GM12878 (cell line): ENCODE results near the gene SLC5A11.

Experiments used
- CHD1 ChIP-seq: IDR thresholded peaks from 2 replicates; pipeline ENCODE4 v1.6.1; 2012; ENCODE audit warnings: low read depth, low read length, improper control_type of control experiment
- EZH2 ChIP-seq: IDR thresholded peaks from 2 replicates; pipeline ENCODE4 v1.6.1; 2012; ENCODE audit warnings: low read depth, mild to moderate bottlenecking, control low read depth, inconsistent platforms, low read length, borderline replicate concordance; ENCODE audit not compliant: control insufficient read depth
- HDAC2 ChIP-seq: fragments of 200-600 bp; sonication (generic); IDR thresholded peaks from 2 replicates; pipeline ENCODE4 v1.6.1; 2017
- MXI1 ChIP-seq: fragments of 150-350 bp; IDR thresholded peaks from 2 replicates; pipeline ENCODE4 v1.6.1; 2011; ENCODE audit warnings: low read depth, mild to moderate bottlenecking, inconsistent platforms, low read length, improper control_type of control experiment
- POLR2A ChIP-seq: IDR thresholded peaks from 2 replicates; pipeline ENCODE4 v1.6.1; 2011; ENCODE audit warnings: low read depth, mild to moderate bottlenecking, low read length
- POLR2AphosphoS5 ChIP-seq: IDR thresholded peaks from 2 replicates; pipeline ENCODE4 v1.6.1; 2011; ENCODE audit warnings: mild to moderate bottlenecking, low read length, inconsistent platforms
- SIN3A ChIP-seq: IDR thresholded peaks from 2 replicates; pipeline ENCODE4 v1.6.1; 2012; ENCODE audit warnings: low read depth, low read length, improper control_type of control experiment
- SUZ12 ChIP-seq: fragments of 200-600 bp; sonication (generic); IDR thresholded peaks from one replicate; pipeline ENCODE4 v1.6.1; 2018; ENCODE audit warnings: antibody characterized with exemption, mild to moderate bottlenecking; ENCODE audit not compliant: unreplicated experiment
- TF ChIP-seq, protein P1 (sequence below), 3 experiments: IDR thresholded peaks in 2 of 3; conservative IDR thresholded peaks in 1 of 3; 2 replicates each; pipeline ENCODE4 v1.5.1; 2011; ENCODE audit warnings: low read depth in 3 of 3, low read length in 3 of 3, mild to moderate bottlenecking in 3 of 3, control low read depth in 2 of 3, moderate library complexity in 2 of 3, inconsistent platforms in 1 of 3, mixed read lengths in 1 of 3; ENCODE audit not compliant: control insufficient read depth in 2 of 3, insufficient read depth in 1 of 3; ENCODE audit errors: extremely low read depth in 1 of 3

DNA sequence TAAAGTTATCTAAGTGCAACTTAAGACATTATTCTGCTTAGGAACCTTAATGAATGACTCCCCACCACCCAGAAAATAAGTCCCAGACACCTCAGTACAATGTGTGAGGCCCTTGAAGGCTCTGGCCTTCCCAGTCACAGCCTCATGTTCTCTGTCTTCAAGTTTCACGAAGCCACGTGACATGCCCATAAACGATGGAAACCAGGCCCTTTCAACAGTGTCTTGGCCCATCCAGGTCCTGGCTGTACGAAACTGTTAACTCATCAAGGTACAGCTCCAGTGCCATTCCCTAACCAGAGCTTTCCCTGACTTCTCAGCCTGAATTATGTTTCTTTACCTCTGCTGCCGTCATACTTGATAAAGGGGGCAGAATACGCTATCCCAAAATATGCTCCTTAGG, 100.4 kb downstream of the SLC5A11 start:
- no peak for TF ChIP-seq CHD1
- TF ChIP-seq, protein P1, sequence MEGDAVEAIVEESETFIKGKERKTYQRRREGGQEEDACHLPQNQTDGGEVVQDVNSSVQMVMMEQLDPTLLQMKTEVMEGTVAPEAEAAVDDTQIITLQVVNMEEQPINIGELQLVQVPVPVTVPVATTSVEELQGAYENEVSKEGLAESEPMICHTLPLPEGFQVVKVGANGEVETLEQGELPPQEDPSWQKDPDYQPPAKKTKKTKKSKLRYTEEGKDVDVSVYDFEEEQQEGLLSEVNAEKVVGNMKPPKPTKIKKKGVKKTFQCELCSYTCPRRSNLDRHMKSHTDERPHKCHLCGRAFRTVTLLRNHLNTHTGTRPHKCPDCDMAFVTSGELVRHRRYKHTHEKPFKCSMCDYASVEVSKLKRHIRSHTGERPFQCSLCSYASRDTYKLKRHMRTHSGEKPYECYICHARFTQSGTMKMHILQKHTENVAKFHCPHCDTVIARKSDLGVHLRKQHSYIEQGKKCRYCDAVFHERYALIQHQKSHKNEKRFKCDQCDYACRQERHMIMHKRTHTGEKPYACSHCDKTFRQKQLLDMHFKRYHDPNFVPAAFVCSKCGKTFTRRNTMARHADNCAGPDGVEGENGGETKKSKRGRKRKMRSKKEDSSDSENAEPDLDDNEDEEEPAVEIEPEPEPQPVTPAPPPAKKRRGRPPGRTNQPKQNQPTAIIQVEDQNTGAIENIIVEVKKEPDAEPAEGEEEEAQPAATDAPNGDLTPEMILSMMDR (IDR thresholded peaks at IDR 0.05 in 2 of 3, conservative IDR thresholded peaks at IDR 0.05 in 1 of 3; ENCODE audit: control insufficient read depth in 2 of 3, extremely low read depth in 1 of 3, insufficient read depth in 1 of 3, low read depth in 3 of 3, low read length in 3 of 3) = no peak
- no peak for TF ChIP-seq MXI1
- TF ChIP-seq POLR2A = no peak
- no peak for TF ChIP-seq SUZ12
- no peak for TF ChIP-seq SIN3A
- 0 out of 2 replicates have a peak, but pooled peaks have one; percentile 57 for TF ChIP-seq POLR2AphosphoS5
- no peak for TF ChIP-seq EZH2
- TF ChIP-seq HDAC2 = no peak
